ENCODE measurements around the gene SMU1. TPM values are rescaled to one million over a fixed set of nuclear protein-coding genes. Genes with fewer than 3 reads are reported as not detected.

SMU1 gene
- total RNA-seq, 1 experiment from 2014 or later: 14.5 TPM

- no peaks in the 10 kb centered on the region for H3K4me1 ChIP-seq (replicated peaks; ENCODE audit: insufficient read depth)
- ChIA-PET CTCF (no interaction called here), POLR2A (ENCODE audit: unreplicated experiment) (no interaction called here)
- no peak for DNase-seq
- no peaks in the 10 kb centered on the region for H3K36me3 ChIP-seq (ENCODE audit: low read depth)
- no peaks in the 10 kb centered on the region for H3K9me2 ChIP-seq (ENCODE audit: insufficient read depth)
- no peak for TF ChIP-seq CTCF (conservative IDR thresholded peaks at IDR 0.05)
- no peak for TF ChIP-seq EZH2 (IDR thresholded peaks at IDR 0.05; ENCODE audit: low read depth)
- no peak overlapping the region for H2AFZ ChIP-seq
- no peak overlapping the region for H3K27ac ChIP-seq
- no peak overlapping the region for H3K4me2 ChIP-seq
- H3K4me3 ChIP-seq: no peak overlapping the region
- no TSS peak for BruUV-seq (replicated peaks)
- no peaks in the 10 kb centered on the region for H3F3A ChIP-seq (ENCODE audit: insufficient read depth, low read depth)
- no peaks in the 10 kb centered on the region for H3K27me3 ChIP-seq (ENCODE audit: insufficient read depth, low read depth)
- peaks cover 5% of the 10 kb centered on the region; the same call in 1 of the 2 replicates for H3K79me2 ChIP-seq (ENCODE audit: low read depth)
- no peaks in the 10 kb centered on the region for H3K9me3 ChIP-seq (ENCODE audit: insufficient read depth, low read depth)
- intact Hi-C loops (cut with micrococcal nuclease; ENCODE audit: unreplicated experiment): no loop called here
- no peaks in the 10 kb centered on the region for H4K20me1 ChIP-seq (ENCODE audit: insufficient read depth)
Measured at GRCh38 chr9:33068991-33069390, 7.5 kb downstream of the SMU1 start.

GRCh38 chr9:33065157-33066076 lies 11.1 kb downstream of the SMU1 start:
- Histone ChIP-seq H3K4me2 (no peak overlapping the region), H3F3A (ENCODE audit: insufficient read depth, low read depth) (no peaks in the 10 kb centered on the region), H3K4me1 (replicated peaks; ENCODE audit: insufficient read depth) (no peaks in the 10 kb centered on the region), H4K20me1 (ENCODE audit: insufficient read depth) (no peaks in the 10 kb centered on the region), H3K9me2 (ENCODE audit: insufficient read depth) (no peaks in the 10 kb centered on the region), H3K79me2 (ENCODE audit: low read depth) (no peaks in the 10 kb centered on the region), H3K27me3 (ENCODE audit: insufficient read depth, low read depth) (no peaks in the 10 kb centered on the region), H3K27ac (no peak overlapping the region), H2AFZ (no peak overlapping the region), H3K4me3 (no peak overlapping the region), H3K9me3 (ENCODE audit: insufficient read depth, low read depth) (no peaks in the 10 kb centered on the region), H3K36me3 (ENCODE audit: low read depth) (no peaks in the 10 kb centered on the region)
- intact Hi-C loops (cut with micrococcal nuclease; ENCODE audit: unreplicated experiment): no loop called here
- POLR2A ChIA-PET (ENCODE audit: unreplicated experiment): no interaction called here
- BruUV-seq (replicated peaks): no TSS peak
- no peak for TF ChIP-seq EZH2 (IDR thresholded peaks at IDR 0.05; ENCODE audit: low read depth)
- TF ChIP-seq CTCF (conservative IDR thresholded peaks at IDR 0.05): no peak
- CTCF ChIA-PET: no interaction called here
- DNase-seq: no peak

GRCh38 chr9:33051144-33051543 lies 25.3 kb downstream of the SMU1 start:
- ChIA-PET POLR2A (ENCODE audit: unreplicated experiment) (no interaction called here), CTCF (no interaction called here)
- H3K9me2 ChIP-seq (ENCODE audit: insufficient read depth): no peaks in the 10 kb centered on the region
- H3K27ac ChIP-seq: no peak overlapping the region
- no peak overlapping the region for H3K4me3 ChIP-seq
- H3K4me1 ChIP-seq (replicated peaks; ENCODE audit: insufficient read depth): no peaks in the 10 kb centered on the region
- no TSS peak for BruUV-seq (replicated peaks)
- TF ChIP-seq CTCF (conservative IDR thresholded peaks at IDR 0.05) (no peak), EZH2 (IDR thresholded peaks at IDR 0.05; ENCODE audit: low read depth) (no peak)
- H3K9me3 ChIP-seq (ENCODE audit: insufficient read depth, low read depth): no peaks in the 10 kb centered on the region
- H4K20me1 ChIP-seq (ENCODE audit: insufficient read depth): no peaks in the 10 kb centered on the region
- DNase-seq: no peak
- H3K79me2 ChIP-seq (ENCODE audit: low read depth): no peaks in the 10 kb centered on the region
- H2AFZ ChIP-seq: no peak overlapping the region
- no peaks in the 10 kb centered on the region for H3K27me3 ChIP-seq (ENCODE audit: insufficient read depth, low read depth)
- intact Hi-C loops (cut with micrococcal nuclease; ENCODE audit: unreplicated experiment): no loop called here
- no peak overlapping the region for H3K4me2 ChIP-seq
- H3F3A ChIP-seq (ENCODE audit: insufficient read depth, low read depth): peaks cover 2% of the 10 kb centered on the region; the same call in 1 of the 2 replicates
- H3K36me3 ChIP-seq (ENCODE audit: low read depth): 0 out of 2 replicates have a peak, but pooled peaks cover 4% of the 10 kb centered on the region

Data from PC-9 (cell line).